GM12878 (cell line): ENCODE measurements around the gene NSMCE1. TPM values are rescaled to one million over a fixed set of nuclear protein-coding genes. Genes with fewer than 3 reads are reported as not detected.
A peak's percentile ranks its signal among the peaks of the same experiment; 100 is the strongest.

Experiments used
- ATAC-seq: fragments of 200-7000 bp; cut with Tn5 transposase; 3 replicates; pipeline ENCODE4 v1.9.1; 2020; ENCODE audit warnings: mild to moderate bottlenecking, moderate library complexity
- BruUV-seq: library from RNA; stranded (reverse); fragments of 400-500 nt; replicated peaks from 2 replicates; lab custom pipeline; 2021; lab: Mats Ljungman, UMichigan
- CTCF ChIA-PET: fragments of 300-600 bp; sonication (Branson Sonifier 250); formaldehyde crosslinking; extraction: SDS; loops from one replicate; lab custom pipeline; 2021; ENCODE audit warnings: inconsistent platforms; lab: Yijun Ruan, JAX
- POLR2A ChIA-PET: fragments of 350-600 bp; formaldehyde crosslinking; extraction: SDS; loops from one replicate; lab custom pipeline; 2021; ENCODE audit warnings: inconsistent platforms; lab: Charles Lee
- RAD21 ChIA-PET: fragments of 300-600 bp; sonication (Branson Sonifier 250); formaldehyde crosslinking; loops from one replicate; lab custom pipeline; 2023; ENCODE audit warnings: antibody characterized with exemption; ENCODE audit not compliant: unreplicated experiment; lab: Charles Lee
- SMC1A ChIA-PET: fragments of 300-600 bp; sonication (Branson Sonifier 250); formaldehyde crosslinking; loops from one replicate; lab custom pipeline; 2023; ENCODE audit not compliant: unreplicated experiment, uncharacterized antibody; lab: Charles Lee
- DNase-seq: peaks from one replicate; pipeline ENCODE4 v3.0.0-alpha.2; 2011; ENCODE audit warnings: low read depth, low spot score
- FAIRE-seq: peaks from 3 replicates; lab custom pipeline; 2011; peaks lifted over from hg19 to GRCh38; lab: Jason Lieb, UNC
- H2AFZ ChIP-seq: 2 replicates; pipeline ENCODE4 v1.6.0; 2011; ENCODE audit warnings: low read depth, low read length, control low read depth; ENCODE audit not compliant: control insufficient read depth
- H3K27ac ChIP-seq: 2 replicates; pipeline ENCODE4 v1.5.1; 2011; ENCODE audit warnings: control low read depth; ENCODE audit not compliant: control insufficient read depth, insufficient read depth
- H3K27me3 ChIP-seq, 2 experiments: replicated peaks in 1 of 2; 2 replicates each; pipeline versions ENCODE4 v1.6.0 to v1.6.1; 2011; ENCODE audit warnings: low read length in 1 of 2; ENCODE audit not compliant: control insufficient read depth in 2 of 2, insufficient read depth in 2 of 2
- H3K36me3 ChIP-seq, 2 experiments: 2 replicates each; pipeline ENCODE4 v1.5.1; 2011; ENCODE audit warnings: low read length in 1 of 2; ENCODE audit not compliant: control insufficient read depth in 2 of 2, insufficient read depth in 2 of 2
- H3K4me1 ChIP-seq: 2 replicates; pipeline ENCODE4 v1.6.1; 2011; ENCODE audit warnings: mild to moderate bottlenecking, low read length, moderate library complexity, mixed read lengths; ENCODE audit not compliant: control insufficient read depth, insufficient read depth
- H3K4me2 ChIP-seq: 2 replicates; pipeline ENCODE4 v1.6.0; 2011; ENCODE audit warnings: control low read depth; ENCODE audit not compliant: control insufficient read depth, insufficient read depth
- H3K4me3 ChIP-seq: fragments of 200-600 bp; sonication (generic); 2 replicates; pipeline ENCODE4 v1.5.1; 2016
- H3K79me2 ChIP-seq: 2 replicates; pipeline ENCODE4 v1.6.0; 2011; ENCODE audit warnings: low read length; ENCODE audit not compliant: control insufficient read depth, insufficient read depth
- H3K9ac ChIP-seq: 2 replicates; pipeline ENCODE4 v1.8.0; 2011; ENCODE audit warnings: low read length, control low read depth, mixed read lengths; ENCODE audit not compliant: control insufficient read depth, insufficient read depth
- H3K9me3 ChIP-seq: replicated peaks from 3 replicates; pipeline ENCODE4 v1.5.1; 2011; ENCODE audit warnings: mild to moderate bottlenecking, low read length; ENCODE audit not compliant: control insufficient read depth, insufficient read depth
- H4K20me1 ChIP-seq: 2 replicates; pipeline ENCODE4 v1.6.0; 2011; ENCODE audit not compliant: control insufficient read depth, insufficient read depth
- JUNB ChIP-seq: IDR thresholded peaks from 2 replicates; pipeline ENCODE4 v1.6.1; 2016; ENCODE audit warnings: antibody characterized with exemption, mild to moderate bottlenecking
- MEF2A ChIP-seq: IDR thresholded peaks from 2 replicates; pipeline ENCODE4 v1.6.1; 2011; ENCODE audit warnings: low read depth, mild to moderate bottlenecking, low read length, moderate library complexity; ENCODE audit not compliant: insufficient read depth
- POLR2A ChIP-seq: IDR thresholded peaks from 2 replicates; pipeline ENCODE4 v1.6.1; 2011; ENCODE audit warnings: low read depth, mild to moderate bottlenecking, low read length
- RUNX3 ChIP-seq: IDR thresholded peaks from 2 replicates; pipeline ENCODE4 v1.6.1; 2012; ENCODE audit warnings: low read length, inconsistent platforms
- YBX1 ChIP-seq: fragments of 450-650 bp; IDR thresholded peaks from 2 replicates; pipeline ENCODE4 v1.6.1; 2016; ENCODE audit warnings: antibody characterized with exemption
- ZNF384 ChIP-seq: IDR thresholded peaks from 2 replicates; pipeline ENCODE4 v1.6.1; 2012; ENCODE audit warnings: low read depth, mild to moderate bottlenecking, low read length, improper control_type of control experiment, borderline replicate concordance
- ZNF687 ChIP-seq: fragments of 450-650 bp; IDR thresholded peaks from 2 replicates; pipeline ENCODE4 v1.6.1; 2017; ENCODE audit warnings: mild to moderate bottlenecking, moderate library complexity
- WGBS: methylation state at CpG from one replicate; pipeline ENCODE4 v1.1.6; 2016; ENCODE audit warnings: low lambda C conversion rate; ENCODE audit not compliant: insufficient replicate concordance, insufficient coverage; ENCODE audit errors: missing lambda C conversion rate; 5-methylcytosine and 5-hydroxymethylcytosine counted together
- in situ Hi-C: fragments of 300-500 bp; cut with MboI; formaldehyde crosslinking; loops from 9 replicates; pipeline ENCODE4 v1.14.3; 2018; ENCODE audit warnings: mixed read lengths
- intact Hi-C: fragments of 100-400 bp; cut with micrococcal nuclease; formaldehyde crosslinking; loops from one replicate; pipeline ENCODE4 v1.14.2; 2022; ENCODE audit not compliant: unreplicated experiment
- polyA plus RNA-seq, 11 experiments: library from polyadenylated mRNA; depleted of rRNA in 4 of 11; unstranded in 6 of 11; stranded (reverse) in 5 of 11; fragments of >200 nt; fragmentation: Nextera tagmentation in 4 of 11; fragmentation: Illumina TruSeq in 1 of 11; extraction: Ambion mirVana in 4 of 11; extraction: Trizol in 1 of 11; gene quantifications; 1 replicate in 1 of 11; 2 replicates in 10 of 11; pipeline versions ENCODE4 v1.2.1 to v1.2.3, GENCODE V29; 2011 to 2016; ENCODE audit warnings: inconsistent platforms in 2 of 11, missing spikeins in 2 of 11, low read depth in 1 of 11
- total RNA-seq, 4 experiments: library from RNA; depleted of rRNA in 3 of 4; stranded (reverse); fragments of >200 nt in 3 of 4; fragmentation: Illumina TruSeq in 1 of 4; extraction: Trizol in 1 of 4; gene quantifications; 2 replicates each; pipeline versions ENCODE4 v1.2.1 to v1.2.3, GENCODE V29; 2013 to 2021

The NSMCE1 gene
- total and polyA plus RNA-seq, 10 of the 15 experiments (the other 5 are each of a cell fraction or from before 2014, with no cell fraction given) = 54.0 to 214 (median 71.4) TPM

GRCh38 chr16:27211026-27211425 is 57.5 kb downstream of the NSMCE1 start:
- Histone ChIP-seq H2AFZ (no peak overlapping the region), H3K27ac (no peak overlapping the region)
- no peak for FAIRE-seq
- TF ChIP-seq RUNX3 (no peak), JUNB (no peak), MEF2A (no peak), YBX1 (no peak), POLR2A (no peak), ZNF384 (peak; percentile 44; the same call in 1 of the 2 replicates), ZNF687 (no peak)
- TF ChIP-seq, all 136 proteins: peak for 1
- Histone ChIP-seq H3K9me3 (no peaks in the 10 kb centered on the region), H3K9ac (no peak overlapping the region), H3K4me3 (no peak overlapping the region), H3K27me3 (no peaks in the 10 kb centered on the region), H3K79me2 (no peaks in the 10 kb centered on the region), H3K4me1 (no peaks in the 10 kb centered on the region), H3K4me2 (no peak overlapping the region), H4K20me1 (no peaks in the 10 kb centered on the region), H3K36me3 (peaks cover 0 to 5% of the 10 kb centered on the region in 2 experiments; a peak in 3 of 4 replicates)
- ChIA-PET CTCF (interaction anchor here (0.8 kb wide), 1 partner anchor 14 kb away, joined by 5 read pairs; no protein-coding TSS in a partner anchor), SMC1A (interaction anchor here (0.6 to 0.7 kb wide), 3 partner anchors 16 to 161 kb away, joined by 3 to 5 read pairs (median 4); no protein-coding TSS in a partner anchor), POLR2A (interaction anchor here (0.6 kb wide), 1 partner anchor 33 kb away, joined by 4 read pairs; no protein-coding TSS in a partner anchor), RAD21 (interaction anchor here (0.9 to 1.0 kb wide), 2 partner anchors 10 to 158 kb away, joined by 3 to 5 read pairs; no protein-coding TSS in a partner anchor)
- intact Hi-C loops = no loop called here
- DNase-seq (no peak), ATAC-seq (no peak)
- BruUV-seq = no TSS peak
- 90% methylated on average over 9 of the region's 10 CpGs for WGBS
- in situ Hi-C loops = no loop called here
